IMR-90 (cell line): ENCODE results near the gene GRIFIN. TPM values are rescaled to one million over a fixed set of nuclear protein-coding genes. Genes with fewer than 3 reads are reported as not detected.

Experiments
- ATAC-seq: fragments of 200-7000 bp; cut with Tn5 transposase; 2 replicates; pipeline ENCODE4 v1.9.1; 2020; ENCODE audit warnings: low read depth, mild to moderate bottlenecking, moderate library complexity
- BruUV-seq: library from RNA; stranded (reverse); fragments of 400-500 nt; replicated peaks from 2 replicates; lab custom pipeline; 2021; lab: Mats Ljungman, UMichigan
- CTCF ChIA-PET: fragments of 300-600 bp; formaldehyde crosslinking; extraction: SDS; loops from one replicate; lab custom pipeline; 2021; ENCODE audit warnings: antibody characterized with exemption; lab: Yijun Ruan, JAX
- POLR2A ChIA-PET: fragments of 300-600 bp; sonication (Branson Sonifier 250); formaldehyde crosslinking; loops from one replicate; lab custom pipeline; 2022; ENCODE audit warnings: antibody characterized with exemption; ENCODE audit not compliant: unreplicated experiment; lab: Charles Lee
- DNase-seq: peaks from one replicate; pipeline ENCODE4 v3.0.0; 2013
- H2AFZ ChIP-seq: replicated peaks from 2 replicates; pipeline ENCODE3; 2013; ENCODE audit warnings: low read length, mild to moderate bottlenecking; ENCODE audit not compliant: poor library complexity
- H2AK5ac ChIP-seq: 2 replicates; pipeline ENCODE4 v1.6.1; 2013; ENCODE audit warnings: low read depth, low read length, inconsistent platforms
- H2AK9ac ChIP-seq: replicated peaks from 2 replicates; pipeline ENCODE3; 2013; ENCODE audit warnings: mild to moderate bottlenecking, low read depth, low read length, moderate library complexity; ENCODE audit not compliant: poor library complexity
- H2BK120ac ChIP-seq: 2 replicates; pipeline ENCODE4 v1.6.1; 2013; ENCODE audit warnings: low read depth, low read length, inconsistent platforms
- H2BK15ac ChIP-seq: 3 replicates; pipeline ENCODE4 v1.6.1; 2013; ENCODE audit warnings: low read depth, low read length, inconsistent platforms
- H2BK20ac ChIP-seq: 2 replicates; pipeline ENCODE4 v1.6.1; 2013; ENCODE audit warnings: low read depth, mild to moderate bottlenecking, inconsistent platforms, low read length, moderate library complexity
- H2BK5ac ChIP-seq: 2 replicates; pipeline ENCODE4 v1.6.1; 2013; ENCODE audit warnings: mild to moderate bottlenecking, low read depth, low read length, inconsistent platforms; ENCODE audit not compliant: poor library complexity, severe bottlenecking
- H3K14ac ChIP-seq: replicated peaks from 2 replicates; pipeline ENCODE4 v1.6.1; 2013; ENCODE audit warnings: low read depth, low read length, inconsistent platforms
- H3K18ac ChIP-seq: 2 replicates; pipeline ENCODE4 v1.6.1; 2013; ENCODE audit warnings: low read depth, low read length, control low read depth
- H3K23ac ChIP-seq: 2 replicates; pipeline ENCODE4 v1.6.1; 2013; ENCODE audit warnings: low read depth, low read length, inconsistent platforms
- H3K27ac ChIP-seq: 2 replicates; pipeline ENCODE4 v1.5.1; 2013; ENCODE audit warnings: mild to moderate bottlenecking, control low read depth, low read length; ENCODE audit not compliant: insufficient read depth
- H3K27me3 ChIP-seq: 2 replicates; pipeline ENCODE4 v1.6.1; 2013; ENCODE audit warnings: low read length; ENCODE audit not compliant: control insufficient read depth, insufficient read depth
- H3K36me3 ChIP-seq: 2 replicates; pipeline ENCODE4 v1.6.1; 2013; ENCODE audit warnings: low read length, mixed read lengths; ENCODE audit not compliant: control insufficient read depth, insufficient read depth
- H3K4ac ChIP-seq: 2 replicates; pipeline ENCODE4 v1.6.1; 2013; ENCODE audit warnings: low read depth, low read length, inconsistent platforms
- H3K4me1 ChIP-seq: 2 replicates; pipeline ENCODE4 v1.6.1; 2013; ENCODE audit warnings: low read length, mixed read lengths; ENCODE audit not compliant: control insufficient read depth, insufficient read depth
- H3K4me2 ChIP-seq: 2 replicates; pipeline ENCODE4 v1.6.1; 2013; ENCODE audit warnings: low read depth, mild to moderate bottlenecking, control low read depth, low read length, moderate library complexity
- H3K4me3 ChIP-seq: 2 replicates; pipeline ENCODE4 v1.5.1; 2013; ENCODE audit warnings: low read depth, mild to moderate bottlenecking, control low read depth, low read length, moderate library complexity; ENCODE audit not compliant: insufficient read depth
- H3K56ac ChIP-seq: 2 replicates; pipeline ENCODE4 v1.6.1; 2013; ENCODE audit warnings: low read length, inconsistent platforms; ENCODE audit not compliant: insufficient read depth; ENCODE audit errors: extremely low read depth
- H3K79me1 ChIP-seq, 2 experiments: 2 replicates each; pipeline ENCODE4 v1.6.1; 2013; ENCODE audit warnings: low read length in 2 of 2, inconsistent platforms in 1 of 2, low read depth in 1 of 2
- H3K9ac ChIP-seq: 2 replicates; pipeline ENCODE4 v1.6.1; 2013; ENCODE audit warnings: low read depth, low read length, control low read depth
- H3K9me1 ChIP-seq: 2 replicates; pipeline ENCODE4 v1.6.1; 2013; ENCODE audit warnings: low read length, inconsistent platforms; ENCODE audit not compliant: insufficient read depth
- H3K9me3 ChIP-seq: 2 replicates; pipeline ENCODE4 v1.6.1; 2013; ENCODE audit warnings: low read length; ENCODE audit not compliant: control insufficient read depth, insufficient read depth
- H4K20me1 ChIP-seq: 2 replicates; pipeline ENCODE4 v1.6.1; 2013; ENCODE audit warnings: low read length, inconsistent platforms; ENCODE audit not compliant: insufficient read depth
- H4K5ac ChIP-seq: 2 replicates; pipeline ENCODE4 v1.6.1; 2013; ENCODE audit warnings: mild to moderate bottlenecking, low read depth, low read length, control low read depth
- H4K8ac ChIP-seq, 2 experiments: 2 replicates each; pipeline ENCODE4 v1.6.1; 2013; ENCODE audit warnings: low read depth in 2 of 2, low read length in 2 of 2, control low read depth in 1 of 2, inconsistent platforms in 1 of 2
- H4K91ac ChIP-seq: 2 replicates; pipeline ENCODE4 v1.6.1; 2013; ENCODE audit warnings: low read depth, low read length, inconsistent platforms; ENCODE audit not compliant: insufficient read depth
- CEBPB ChIP-seq: IDR thresholded peaks from 2 replicates; pipeline ENCODE4 v1.6.1; 2012; ENCODE audit warnings: low read depth, low read length, improper control_type of control experiment
- MAFK ChIP-seq: IDR thresholded peaks from 2 replicates; pipeline ENCODE4 v1.6.1; 2012; ENCODE audit warnings: low read depth, low read length, improper control_type of control experiment
- MXI1 ChIP-seq: IDR thresholded peaks from 2 replicates; pipeline ENCODE4 v1.6.1; 2012; ENCODE audit warnings: low read depth, mild to moderate bottlenecking, low read length, moderate library complexity, borderline replicate concordance
- POLR2A ChIP-seq: IDR thresholded peaks from 2 replicates; pipeline ENCODE4 v1.6.1; 2012; ENCODE audit warnings: mild to moderate bottlenecking, low read depth, low read length
- RAD21 ChIP-seq: IDR thresholded peaks from 2 replicates; pipeline ENCODE4 v1.6.1; 2012; ENCODE audit warnings: low read length, improper control_type of control experiment
- RCOR1 ChIP-seq: IDR thresholded peaks from 2 replicates; pipeline ENCODE4 v1.6.1; 2012; ENCODE audit warnings: mild to moderate bottlenecking, low read length, improper control_type of control experiment; ENCODE audit not compliant: insufficient replicate concordance
- WGBS, 2 experiments: methylation state at CpG; one replicate each; pipeline versions ENCODE4 v1.1.5 to v1.1.7; 2013; ENCODE audit warnings: missing lambda C conversion rate in 2 of 2; ENCODE audit not compliant: insufficient read length in 1 of 2; ENCODE audit errors: extremely low coverage in 2 of 2; 5-methylcytosine and 5-hydroxymethylcytosine counted together
- dilution Hi-C: fragments of 300-500 bp; cut with HindIII; formaldehyde crosslinking; loops from one replicate; pipeline ENCODE4 v1.14.3; 2018; ENCODE audit warnings: low sequenced_read_pairs; ENCODE audit not compliant: unreplicated experiment
- in situ Hi-C: fragments of 300-500 bp; cut with MboI; formaldehyde crosslinking; loops from 3 replicates; pipeline ENCODE4 v1.14.3; 2019; ENCODE audit warnings: low sequenced_read_pairs, inconsistent platforms, mixed read lengths
- intact Hi-C: fragments of 100-400 bp; cut with micrococcal nuclease; formaldehyde crosslinking; loops from 2 replicates; pipeline ENCODE4 v1.10.0; 2022
- polyA plus RNA-seq, 3 experiments: library from polyadenylated mRNA; depleted of rRNA; stranded (reverse); fragments of >200 nt; gene quantifications; 2 replicates each; pipeline ENCODE4 v1.2.3, GENCODE V29; 2012; ENCODE audit warnings: low replicate concordance in 1 of 3
- total RNA-seq: library from RNA; depleted of rRNA; stranded (reverse); fragments of >200 nt; gene quantifications from 2 replicates; pipeline ENCODE4 v1.2.3, GENCODE V29; 2012
- TF ChIP-seq, protein P1 (sequence below): fragments of 150-350 bp; IDR thresholded peaks from 2 replicates; pipeline ENCODE4 v1.6.1; 2016; ENCODE audit warnings: low read depth, mild to moderate bottlenecking, low read length, moderate library complexity, borderline replicate concordance

Gene GRIFIN
- total and polyA plus RNA-seq, 2 of the 4 experiments (the other 2 are of a cell fraction): not detected

DNA sequence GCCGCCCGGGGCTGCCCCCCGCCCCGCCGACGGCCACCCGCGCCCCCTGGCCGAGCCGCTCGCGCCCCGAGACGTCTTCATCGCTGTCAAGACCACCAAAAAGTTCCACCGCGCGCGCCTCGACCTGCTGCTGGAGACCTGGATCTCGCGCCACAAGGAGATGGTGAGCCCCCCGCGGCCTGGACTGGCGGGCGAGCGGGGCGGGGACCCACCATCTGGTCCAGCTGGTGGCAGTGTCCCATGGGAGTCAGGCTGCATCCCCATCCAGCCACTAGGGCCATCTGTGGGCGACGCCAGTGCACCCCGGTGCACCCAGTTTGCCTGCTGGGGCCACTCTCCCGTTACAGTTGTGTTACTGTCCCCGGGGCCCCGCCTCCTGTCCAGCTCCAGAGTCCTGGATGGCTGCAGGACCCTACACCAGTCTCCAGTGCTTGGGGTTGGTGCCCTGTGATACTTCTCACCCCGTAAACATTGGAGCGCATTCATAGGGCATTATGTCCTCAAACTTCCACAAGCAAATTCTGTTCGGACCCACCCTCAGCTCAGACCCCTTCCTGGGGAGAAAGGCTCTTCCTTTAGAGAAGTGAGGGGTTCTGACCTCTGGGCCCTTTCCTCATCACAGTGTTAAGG is 44.0 kb upstream of the GRIFIN start:
- Histone ChIP-seq H2BK20ac (no peak overlapping the region), H4K91ac (no peak overlapping the region), H3K9me1 (peaks cover 16% of the 10 kb centered on the region), H2BK15ac (no peak overlapping the region; the same call in 2 of the 3 replicates), H3K18ac (no peak overlapping the region), H3K27me3 (no peaks in the 10 kb centered on the region), H3K9me3 (no peaks in the 10 kb centered on the region), H3K79me1 (peaks cover 0 to 8% of the 10 kb centered on the region in 2 experiments; a peak in 2 of 4 replicates), H3K4ac (no peak overlapping the region; the same call in 1 of the 2 replicates), H4K8ac (no peak overlapping the region), H4K20me1 (0 out of 2 replicates have a peak, but pooled peaks cover 9% of the 10 kb centered on the region), H3K56ac (no peak overlapping the region), H3K4me1 (peaks cover 33% of the 10 kb centered on the region), H3K9ac (no peak overlapping the region), H4K5ac (no peak overlapping the region), H2BK5ac (no peak overlapping the region), H2AK9ac (peak overlapping the region; percentile 65), H3K14ac (no peak overlapping the region), H3K27ac (no peak overlapping the region), H2BK120ac (no peak overlapping the region), H2AFZ (peak overlapping the region; percentile 82), H3K4me2 (peak overlapping the region; percentile 34), H2AK5ac (no peak overlapping the region; the same call in 1 of the 2 replicates), H3K36me3 (no peaks in the 10 kb centered on the region), H3K23ac (0 out of 2 replicates have a peak overlapping the region, but pooled peaks have one; percentile 24), H3K4me3 (no peak overlapping the region)
- DNase-seq (no peak), ATAC-seq (no peak)
- in situ Hi-C loops: no loop called here
- no peak for TF ChIP-seq MAFK
- TF ChIP-seq POLR2A: no peak
- TF ChIP-seq, protein P1, sequence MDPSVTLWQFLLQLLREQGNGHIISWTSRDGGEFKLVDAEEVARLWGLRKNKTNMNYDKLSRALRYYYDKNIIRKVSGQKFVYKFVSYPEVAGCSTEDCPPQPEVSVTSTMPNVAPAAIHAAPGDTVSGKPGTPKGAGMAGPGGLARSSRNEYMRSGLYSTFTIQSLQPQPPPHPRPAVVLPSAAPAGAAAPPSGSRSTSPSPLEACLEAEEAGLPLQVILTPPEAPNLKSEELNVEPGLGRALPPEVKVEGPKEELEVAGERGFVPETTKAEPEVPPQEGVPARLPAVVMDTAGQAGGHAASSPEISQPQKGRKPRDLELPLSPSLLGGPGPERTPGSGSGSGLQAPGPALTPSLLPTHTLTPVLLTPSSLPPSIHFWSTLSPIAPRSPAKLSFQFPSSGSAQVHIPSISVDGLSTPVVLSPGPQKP: no peak
- no peak for TF ChIP-seq MXI1
- no peak for TF ChIP-seq RCOR1
- no peak for TF ChIP-seq RAD21
- no peak for TF ChIP-seq CEBPB
- 16% methylated on average over 6 of the region's 37 CpGs; no CpG with 5 or more reads in 1 of the 2 experiments for WGBS, 2 experiments
- intact Hi-C loops: no loop called here
- dilution Hi-C loops: no loop called here
- BruUV-seq: no TSS peak
- ChIA-PET POLR2A (no interaction called here), CTCF (no interaction called here)
